Ureter (tissue), 1 donor: ENCODE measurements around the gene GARIN1A. TPM values are rescaled to one million over a fixed set of nuclear protein-coding genes. Genes with fewer than 3 reads are reported as not detected.

Experiments used
- DNase-seq: peaks from one replicate; pipeline ENCODE4 v3.0.0-alpha.2; 2020; ENCODE audit warnings: low spot score
- total RNA-seq: library from RNA; stranded (reverse); gene quantifications from one replicate; pipeline ENCODE4 v1.2.4, GENCODE V29; 2023
- donor health status: DM: yes; HTN: yes; CAD: no.

The GARIN1A gene
- total RNA-seq, 1 donor from 2014 or later: 6.4 TPM

- no peak for DNase-seq
Measured at GRCh38 chr7:128714701-128715495, 42.8 kb downstream of the GARIN1A start.

- no peak for DNase-seq
Measured at GRCh38 chr7:128718967-128719642, 47.0 kb downstream of the GARIN1A start.

GRCh38 chr7:128721376-128721775, 49.3 kb downstream of the GARIN1A start:
- no peak for DNase-seq

Other genes with a start within 250 kb of the GARIN1A start
- gene HILPDA, start 216.4 kb upstream of the GARIN1A start, total RNA-seq: 22.3 TPM
- 32.4 TPM for gene METTL2B, start 195.5 kb upstream of the GARIN1A start, total RNA-seq
- 82.5 TPM for gene CALU, start 67.1 kb downstream of the GARIN1A start, total RNA-seq
- not detected for gene OPN1SW, start 103.5 kb downstream of the GARIN1A start, total RNA-seq
- gene CCDC136, start 119.7 kb downstream of the GARIN1A start, total RNA-seq: 12.5 TPM
- 84.1 TPM for gene FLNC, start 158.1 kb downstream of the GARIN1A start, total RNA-seq
- gene ATP6V1F, start 190.6 kb downstream of the GARIN1A start, total RNA-seq: 133 TPM
- 14.5 TPM for gene KCP, start 238.4 kb downstream of the GARIN1A start, total RNA-seq